T follicular helper cell (primary cell): ENCODE measurements around the gene TIAM1.
A peak's percentile ranks its signal among the peaks of the same experiment; 100 is the strongest.

Source experiments
- DNase-seq: peaks from one replicate; pipeline ENCODE4 v3.0.0-alpha.2; 2020; ENCODE audit warnings: low read depth
- total RNA-seq, 2 experiments: gene quantifications; one replicate each; lab custom pipeline; 2026; lab: John Stamatoyannopoulos, UW

TIAM1 gene
- 154 to 282 reads per million in 2 experiments for total RNA-seq

DNA sequence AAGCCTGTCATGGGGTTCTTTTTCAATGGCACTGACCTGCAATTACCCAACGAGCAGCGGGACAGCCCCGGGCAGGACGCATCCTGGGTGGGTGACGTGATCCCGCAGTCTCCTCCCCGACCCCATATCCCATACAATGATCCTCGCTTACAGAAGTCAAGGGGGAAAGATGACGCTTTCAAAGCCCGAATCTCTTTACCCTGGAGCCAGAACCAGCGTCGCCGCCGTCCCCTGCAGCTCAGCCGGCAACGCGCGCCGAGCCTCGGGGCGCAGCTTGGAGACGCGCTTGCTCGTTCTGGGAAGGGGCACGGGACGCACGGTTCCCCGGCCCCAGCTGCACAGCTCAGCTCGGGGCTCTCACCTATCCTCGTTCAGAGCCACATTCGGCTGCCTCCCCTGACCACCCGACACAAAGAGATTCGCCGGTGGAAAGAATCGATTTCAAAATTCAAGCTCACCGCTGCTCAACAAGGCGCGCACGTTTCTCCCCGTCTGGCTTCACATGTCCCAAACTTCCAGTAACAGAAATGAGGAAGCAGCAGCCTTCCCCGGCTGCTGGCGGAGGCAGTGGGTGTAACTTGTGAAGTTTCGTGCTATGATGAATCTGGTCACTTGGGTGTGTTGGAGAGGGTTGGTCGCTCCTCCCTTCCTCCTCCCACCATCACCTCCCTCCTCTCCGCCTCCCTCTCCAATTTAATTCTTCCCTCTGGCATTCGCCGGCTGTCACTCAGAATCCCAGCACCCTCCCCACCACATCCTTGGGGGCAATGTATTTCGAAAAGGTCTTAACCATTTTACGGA is at the start of gene TIAM1:
TIAM1 (minus strand) TSS at position 582 of the 801 bp plus-strand sequence. CDS start 77,289 bp downstream, outside the sequence.
- DNase-seq = no peak

GRCh38 chr21:31387560-31388186 is 43.6 kb upstream of the TIAM1 start:
- DNase-seq = no peak

DNA sequence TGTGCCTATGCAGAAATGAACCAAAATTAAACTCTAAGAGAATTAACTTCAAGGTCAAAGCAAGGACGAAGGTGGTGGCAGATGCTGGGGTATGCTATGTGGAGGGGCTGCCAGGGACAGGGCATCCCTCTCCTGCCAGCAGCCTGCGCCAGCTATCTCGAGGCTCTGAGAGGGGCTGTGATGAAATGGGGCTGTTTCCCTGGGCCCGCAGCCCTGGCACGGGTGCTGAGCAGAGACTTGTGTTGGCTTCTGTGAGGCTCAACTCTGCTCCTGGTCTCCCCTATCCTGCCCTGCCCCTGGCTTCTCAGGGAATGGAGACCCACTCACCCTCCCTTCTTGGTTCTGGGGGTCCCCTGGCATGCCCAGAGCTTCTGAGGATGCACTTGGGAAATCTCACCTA is 41.9 kb upstream of the TIAM1 start:
- no peak for DNase-seq

DNA sequence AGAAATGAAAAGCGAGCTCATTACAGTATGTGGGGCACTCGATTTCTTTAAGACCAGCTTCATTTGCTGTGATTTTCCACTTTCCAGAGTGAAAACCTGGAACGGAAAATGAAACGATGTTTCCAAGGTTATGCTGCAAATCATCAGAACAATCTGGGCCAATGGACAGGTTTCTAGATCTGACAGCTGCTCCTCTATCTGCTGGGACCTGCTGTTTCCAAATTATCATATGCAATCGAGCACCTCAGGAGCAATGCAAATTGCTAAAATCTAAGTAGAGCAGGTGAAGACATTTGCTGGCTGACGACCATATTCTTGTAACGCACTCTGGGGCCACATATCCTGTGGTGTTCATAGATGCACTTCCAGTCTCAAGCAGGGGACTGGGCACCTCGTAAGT is 39.7 kb upstream of the TIAM1 start:
- no peak for DNase-seq

GRCh38 chr21:31382060-31382459 is 38.0 kb upstream of the TIAM1 start:
- no peak for DNase-seq

DNA sequence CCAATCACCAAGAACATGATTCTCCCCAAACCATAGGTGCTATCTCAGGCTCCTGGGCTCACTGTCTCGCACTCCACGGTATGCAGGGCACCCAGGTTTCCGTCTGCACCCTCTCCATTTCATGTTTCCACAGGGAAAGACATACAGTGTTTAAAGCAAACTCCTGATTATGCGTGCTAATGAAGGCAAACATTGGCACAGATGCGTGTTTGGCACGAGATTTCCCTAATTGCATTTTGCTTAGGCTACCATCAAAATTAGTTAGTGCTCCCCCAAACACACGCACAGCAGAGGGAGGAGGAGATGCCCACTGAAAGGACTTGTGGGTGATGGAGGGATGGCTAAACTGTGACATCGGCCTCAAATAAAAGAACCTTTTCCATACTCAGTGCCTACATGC is 32.2 kb upstream of the TIAM1 start:
- no peak for DNase-seq

- DNase-seq = no peak
These were observed 30.3 kb upstream of the TIAM1 start for GRCh38 chr21:31374395-31374794.

DNA sequence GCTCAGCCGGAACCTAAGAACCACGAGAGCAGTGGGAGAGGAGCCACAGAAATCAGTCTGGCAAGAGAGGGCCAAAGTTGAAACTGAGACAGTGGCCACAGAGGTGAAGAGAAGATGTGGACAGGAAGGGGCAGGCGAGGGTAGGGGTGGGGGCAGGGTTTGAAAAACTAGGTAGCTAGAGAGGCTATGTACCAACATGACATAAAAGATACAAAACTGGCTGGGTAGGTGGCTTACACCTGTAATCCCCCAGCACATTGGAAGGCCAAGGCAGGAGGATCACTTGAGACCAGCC is 28.4 kb upstream of the TIAM1 start:
- no peak for DNase-seq

GRCh38 chr21:31371715-31372470 is 27.8 kb upstream of the TIAM1 start:
- no peak for DNase-seq

DNA sequence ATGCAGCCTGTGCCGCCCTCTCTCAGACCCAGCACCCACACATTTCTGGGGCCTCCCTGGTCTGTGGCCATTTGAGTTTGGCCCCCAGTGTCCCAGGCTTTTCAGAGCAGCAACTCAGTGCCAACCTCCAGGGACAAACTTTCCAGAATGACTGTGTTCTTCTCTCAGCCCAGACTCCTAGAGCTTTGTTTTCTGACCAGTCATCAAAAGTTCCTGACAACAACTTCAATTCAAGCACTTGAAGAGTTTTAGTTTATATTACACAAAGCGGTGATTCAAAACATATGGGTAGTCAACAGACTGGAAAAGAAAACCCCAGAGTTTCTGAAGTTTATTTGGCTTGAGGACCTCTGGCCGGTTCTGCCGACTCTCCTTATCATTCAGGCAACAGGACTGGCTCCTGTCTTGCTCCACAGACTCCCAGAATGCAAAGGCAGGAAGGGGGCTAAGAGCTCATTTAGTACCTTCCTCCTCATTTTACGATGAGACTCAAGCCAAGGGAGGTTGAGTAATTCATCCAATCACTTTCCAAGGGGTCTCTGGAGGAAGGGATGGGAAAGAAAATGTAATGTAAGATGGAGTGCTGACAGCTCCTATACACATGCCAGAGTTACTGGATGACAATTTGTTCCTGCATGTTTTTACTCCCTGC is 27.0 kb upstream of the TIAM1 start:
- no peak for DNase-seq

GRCh38 chr21:31370281-31370892 is 26.3 kb upstream of the TIAM1 start:
- no peak for DNase-seq

- no peak for DNase-seq
These were observed 24.3 kb upstream of the TIAM1 start for GRCh38 chr21:31368361-31368760.

DNA sequence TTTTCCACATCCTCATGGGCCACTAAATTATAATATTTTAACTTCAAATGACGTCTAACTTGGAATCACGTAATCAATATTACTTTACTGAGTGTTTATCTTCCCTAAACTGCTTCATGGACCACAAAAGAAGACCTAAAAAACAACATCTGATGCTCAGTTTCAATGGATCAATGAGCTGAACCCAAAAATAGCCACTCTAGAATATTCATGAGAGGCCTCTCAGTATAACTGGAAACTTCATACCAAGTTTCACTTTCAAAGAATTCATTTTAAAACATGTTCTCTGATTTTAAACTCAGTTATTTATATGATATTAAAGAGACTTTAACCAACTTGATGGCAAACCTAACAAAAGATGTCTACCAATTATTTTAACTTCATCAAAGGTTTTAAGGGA is 23.7 kb upstream of the TIAM1 start:
- no peak for DNase-seq

GRCh38 chr21:31366825-31367224 is 22.8 kb upstream of the TIAM1 start:
- DNase-seq = no peak

GRCh38 chr21:31364253-31364945 is 20.3 kb upstream of the TIAM1 start:
- DNase-seq = no peak

DNA sequence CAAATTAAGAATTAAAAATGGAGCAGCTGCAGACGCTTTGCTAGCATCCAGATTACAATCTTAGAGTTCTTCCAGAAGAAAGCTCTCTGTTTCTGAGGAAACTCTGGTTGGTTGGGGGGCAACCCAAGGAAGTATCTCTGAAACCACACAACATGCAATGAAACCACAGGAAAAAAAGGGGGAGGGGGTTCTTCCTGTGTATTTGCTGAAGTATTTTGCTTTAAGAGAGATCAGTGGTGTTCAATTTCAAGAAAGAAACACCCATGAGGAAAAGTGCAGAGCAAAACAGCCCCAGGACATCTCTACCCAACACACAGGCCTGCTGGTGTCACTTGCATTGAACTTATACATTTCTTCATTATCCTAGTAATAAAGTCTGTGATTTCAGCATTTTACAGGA is 19.7 kb upstream of the TIAM1 start:
- no peak for DNase-seq

DNA sequence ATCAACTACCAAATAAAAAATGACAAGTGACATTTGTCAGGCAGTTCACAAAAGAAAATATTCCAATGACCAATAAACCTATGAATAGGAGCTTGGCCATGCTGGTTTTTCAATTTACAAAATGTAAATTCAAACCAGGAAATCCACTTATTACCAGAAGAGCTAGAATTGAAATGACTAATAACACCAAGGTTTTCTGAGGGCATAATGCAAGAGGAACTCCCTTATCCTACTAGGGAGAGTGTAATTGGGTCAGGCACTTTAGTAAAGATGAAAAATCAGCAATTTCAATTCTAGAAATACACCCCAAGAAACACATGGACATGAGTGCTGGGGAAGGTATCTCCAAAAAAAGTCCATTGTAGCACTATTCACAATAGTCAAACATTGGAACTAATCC is 16.7 kb upstream of the TIAM1 start:
- DNase-seq = no peak

GRCh38 chr21:31358158-31358557 is 14.1 kb upstream of the TIAM1 start:
- DNase-seq = no peak

DNA sequence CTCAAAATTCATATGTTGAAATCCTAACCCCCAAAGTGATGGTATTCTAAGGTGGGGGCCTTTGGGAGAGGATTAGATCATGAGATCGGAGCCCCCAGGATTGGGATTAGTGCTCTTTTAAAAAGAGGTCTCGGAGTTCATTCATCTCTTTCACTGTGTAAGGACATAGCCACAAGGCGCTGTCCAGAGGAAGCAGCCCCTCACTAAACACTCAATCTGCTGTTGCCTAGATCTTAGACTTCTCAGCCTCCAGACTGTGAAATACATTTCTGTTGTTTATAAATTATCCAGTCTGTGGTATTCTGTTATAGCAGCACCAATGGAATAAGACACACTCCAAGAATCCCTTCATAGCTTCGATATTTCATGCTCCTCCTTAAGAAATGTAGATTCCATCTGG is 12.4 kb upstream of the TIAM1 start:
- DNase-seq = no peak

GRCh38 chr21:31354604-31355443 is 10.8 kb upstream of the TIAM1 start:
- peak; percentile 50 for DNase-seq

GRCh38 chr21:31354122-31354521 is 10.1 kb upstream of the TIAM1 start:
- DNase-seq = no peak
